ENCODE data around the gene CCDC43.

DNA sequence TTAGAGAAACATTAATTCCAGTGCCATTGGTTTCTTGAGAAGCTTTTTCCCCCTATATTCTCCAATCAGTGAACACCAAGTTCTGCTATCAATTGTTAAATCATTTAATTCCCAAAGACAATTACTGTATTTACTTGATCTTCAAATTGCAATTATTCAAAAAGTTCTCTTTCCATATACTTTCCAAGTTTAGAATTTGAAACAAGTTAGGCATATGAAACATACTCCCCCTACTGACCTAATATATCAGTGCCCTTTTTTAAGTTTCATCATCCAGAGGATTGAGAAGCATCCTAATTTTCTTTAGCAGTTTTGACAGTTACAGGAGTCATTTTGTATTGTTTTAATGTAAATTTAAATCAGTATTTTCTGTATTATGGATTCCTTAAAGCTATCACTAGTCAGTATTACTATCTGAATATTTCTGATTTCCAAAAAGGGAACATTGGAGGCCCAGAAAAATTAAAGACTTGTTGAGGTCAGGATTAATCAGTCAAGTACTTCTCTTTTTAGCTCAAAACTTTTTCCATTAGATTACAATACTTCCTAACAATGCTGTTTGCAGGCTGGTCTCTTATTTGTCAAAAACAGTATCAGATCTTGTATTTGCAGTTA, 17.0 kb downstream of the CCDC43 start:
- TF ChIP-seq NR2C2 (CRISPR knock-in tag; IDR thresholded peaks at IDR 0.05; ENCODE audit: borderline replicate concordance) (no peak), MEF2D (CRISPR knock-in tag; IDR thresholded peaks at IDR 0.05) (no peak), FOXK2 (IDR thresholded peaks at IDR 0.05) (no peak), ZNF383 (CRISPR knock-in tag; IDR thresholded peaks at IDR 0.05; ENCODE audit: borderline replicate concordance) (no peak)
